Measurements from ENCODE around the gene SERPINH1. TPM values are rescaled to one million over a fixed set of nuclear protein-coding genes. Genes with fewer than 3 reads are reported as not detected.

Gene SERPINH1
- polyA plus RNA-seq (ENCODE audit: insufficient read length in 4 of 4), result 100 to 1,000 TPM; 318 to 406 (median 346) TPM

DNA sequence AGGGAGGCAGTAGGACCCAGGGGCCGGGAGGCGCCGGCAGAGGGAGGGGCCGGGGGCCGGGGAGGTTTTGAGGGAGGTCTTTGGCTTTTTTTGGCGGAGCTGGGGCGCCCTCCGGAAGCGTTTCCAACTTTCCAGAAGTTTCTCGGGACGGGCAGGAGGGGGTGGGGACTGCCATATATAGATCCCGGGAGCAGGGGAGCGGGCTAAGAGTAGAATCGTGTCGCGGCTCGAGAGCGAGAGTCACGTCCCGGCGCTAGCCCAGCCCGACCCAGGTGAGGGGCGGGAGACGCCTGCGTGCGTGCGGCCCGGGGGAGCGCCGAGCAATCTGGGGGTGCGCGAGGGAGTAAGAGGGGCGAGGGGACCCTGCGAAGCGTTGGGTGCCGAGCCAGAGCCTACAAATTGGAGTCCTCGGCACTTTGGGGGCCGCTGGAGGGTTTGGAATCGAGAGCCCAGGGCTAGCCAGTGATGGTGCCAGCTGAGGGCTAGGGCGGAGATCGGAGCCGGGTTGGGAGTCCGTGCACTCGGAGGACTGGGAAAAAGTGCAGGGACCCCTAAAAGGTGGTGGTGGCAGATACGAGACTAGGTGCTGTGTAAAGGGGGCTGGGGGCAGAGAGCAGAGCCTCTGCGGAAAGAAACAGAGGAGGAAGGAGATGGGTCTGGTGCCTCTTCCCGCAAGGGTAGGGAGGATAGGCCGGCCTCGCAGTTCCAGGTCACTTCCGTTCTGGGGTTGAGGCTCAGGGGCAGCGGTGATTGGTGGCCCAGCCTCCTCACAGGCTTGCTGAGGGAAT is at the start of gene SERPINH1:
Gene SERPINH1 (plus strand): TSS at position 206 of the 788 bp plus-strand sequence. CDS start 4,097 bp downstream, outside the sequence.
- DNase-seq (ENCODE audit: low read depth in 4 of 4, low spot score in 3 of 4), result peak in 2 of 4 donors; percentile 77 to 83

DNA sequence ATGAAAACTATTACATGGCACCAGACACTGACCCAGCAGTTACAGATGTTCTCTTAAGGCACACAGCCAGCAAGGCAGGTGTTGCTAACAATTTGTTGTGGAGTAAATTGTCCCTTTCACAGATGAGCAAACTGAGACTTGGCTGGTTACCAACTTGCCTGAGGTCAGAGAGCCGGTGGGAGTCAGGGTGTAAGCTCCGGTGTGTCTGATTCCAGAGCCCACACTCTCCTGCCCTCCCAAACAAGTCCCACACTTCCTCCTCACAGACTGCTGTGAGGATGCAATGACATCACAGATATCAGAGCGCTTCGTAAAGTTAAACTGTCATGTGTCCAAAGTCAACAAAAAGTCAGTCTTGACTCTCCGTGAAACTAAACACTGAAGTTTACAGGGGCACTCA is 48.8 kb upstream of the SERPINH1 start:
- no peak for DNase-seq (ENCODE audit: low read depth in 4 of 4, low spot score in 3 of 4)

DNA sequence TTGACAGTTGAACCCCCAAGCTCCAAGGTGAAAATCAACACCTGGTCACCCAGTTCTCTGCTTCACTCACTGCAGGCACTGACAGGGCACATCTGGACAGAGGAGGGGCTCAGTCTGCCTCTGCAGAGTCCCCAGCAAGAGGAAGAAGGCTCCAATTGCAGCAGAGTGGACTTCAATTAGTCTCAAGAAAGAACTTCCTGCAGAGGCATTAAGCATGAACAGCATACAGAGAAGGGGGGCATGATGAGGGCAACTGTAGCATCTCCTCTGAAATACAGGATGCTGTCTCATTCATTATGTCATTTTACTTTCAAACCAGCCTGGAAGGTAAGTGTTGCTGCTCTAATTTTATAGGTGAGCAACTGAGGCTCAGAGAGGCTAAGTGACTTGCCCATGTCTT is 47.5 kb upstream of the SERPINH1 start:
- no peak for DNase-seq (ENCODE audit: low read depth in 4 of 4, low spot score in 3 of 4)

DNA sequence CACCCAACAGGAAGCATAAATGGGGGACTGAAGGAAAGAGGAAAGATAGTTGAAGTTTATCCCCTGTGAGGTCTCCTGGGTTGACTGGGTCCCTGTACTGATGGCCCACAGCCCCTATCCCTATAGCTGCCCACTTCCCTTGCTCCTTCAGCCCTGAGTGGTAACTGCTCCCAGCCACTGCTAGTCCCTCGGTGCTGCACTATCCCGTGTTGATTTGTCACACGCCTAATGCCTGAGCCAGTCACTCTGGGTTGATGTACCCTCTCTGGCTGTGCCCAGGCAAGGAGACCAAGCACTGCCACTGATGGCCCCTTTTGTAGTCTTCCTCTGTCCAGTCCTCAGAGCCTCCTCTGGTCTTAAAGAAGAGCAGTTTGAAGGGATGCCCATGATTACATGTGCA is 45.9 kb upstream of the SERPINH1 start:
- no peak for DNase-seq (ENCODE audit: low read depth in 4 of 4, low spot score in 3 of 4)

DNA sequence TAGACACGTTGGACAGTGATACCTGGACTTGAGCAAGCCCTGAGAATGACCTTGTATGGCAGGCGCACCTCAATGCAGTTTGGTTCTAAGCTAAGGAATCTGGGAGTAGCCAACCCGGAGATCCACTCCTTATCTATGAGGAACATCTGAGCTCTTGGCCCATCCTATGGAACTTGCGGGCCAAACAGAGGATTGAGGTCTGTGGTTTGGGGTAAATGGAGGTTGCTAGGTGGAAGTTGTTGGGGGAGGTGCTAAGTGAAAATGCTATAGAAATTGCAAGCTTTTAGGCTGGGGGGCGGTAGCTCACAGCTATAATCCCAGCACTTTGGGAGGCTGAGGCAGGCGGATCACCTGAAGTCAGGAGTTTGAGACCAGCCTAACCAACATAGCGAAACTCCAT is 45.2 kb upstream of the SERPINH1 start:
- no peak for DNase-seq (ENCODE audit: low read depth in 4 of 4, low spot score in 3 of 4)

DNA sequence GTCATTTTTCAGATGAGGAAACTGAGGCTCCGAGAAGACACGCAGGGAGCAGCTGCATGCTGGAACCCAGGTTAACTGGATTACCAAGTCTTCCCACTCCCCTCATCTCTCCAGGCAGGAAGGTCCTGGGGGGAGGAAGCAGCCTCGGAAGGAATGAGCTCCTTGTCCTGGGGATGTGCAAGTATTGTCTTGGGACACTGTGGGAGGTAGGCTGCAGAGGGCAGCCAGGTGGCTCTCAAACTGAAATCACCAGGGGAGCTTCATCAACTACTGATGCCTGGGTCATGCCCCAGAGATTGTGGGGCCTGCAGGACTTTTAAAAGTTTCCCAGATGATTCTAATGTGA is 43.9 kb upstream of the SERPINH1 start:
- no peak for DNase-seq (ENCODE audit: low read depth in 4 of 4, low spot score in 3 of 4)

DNA sequence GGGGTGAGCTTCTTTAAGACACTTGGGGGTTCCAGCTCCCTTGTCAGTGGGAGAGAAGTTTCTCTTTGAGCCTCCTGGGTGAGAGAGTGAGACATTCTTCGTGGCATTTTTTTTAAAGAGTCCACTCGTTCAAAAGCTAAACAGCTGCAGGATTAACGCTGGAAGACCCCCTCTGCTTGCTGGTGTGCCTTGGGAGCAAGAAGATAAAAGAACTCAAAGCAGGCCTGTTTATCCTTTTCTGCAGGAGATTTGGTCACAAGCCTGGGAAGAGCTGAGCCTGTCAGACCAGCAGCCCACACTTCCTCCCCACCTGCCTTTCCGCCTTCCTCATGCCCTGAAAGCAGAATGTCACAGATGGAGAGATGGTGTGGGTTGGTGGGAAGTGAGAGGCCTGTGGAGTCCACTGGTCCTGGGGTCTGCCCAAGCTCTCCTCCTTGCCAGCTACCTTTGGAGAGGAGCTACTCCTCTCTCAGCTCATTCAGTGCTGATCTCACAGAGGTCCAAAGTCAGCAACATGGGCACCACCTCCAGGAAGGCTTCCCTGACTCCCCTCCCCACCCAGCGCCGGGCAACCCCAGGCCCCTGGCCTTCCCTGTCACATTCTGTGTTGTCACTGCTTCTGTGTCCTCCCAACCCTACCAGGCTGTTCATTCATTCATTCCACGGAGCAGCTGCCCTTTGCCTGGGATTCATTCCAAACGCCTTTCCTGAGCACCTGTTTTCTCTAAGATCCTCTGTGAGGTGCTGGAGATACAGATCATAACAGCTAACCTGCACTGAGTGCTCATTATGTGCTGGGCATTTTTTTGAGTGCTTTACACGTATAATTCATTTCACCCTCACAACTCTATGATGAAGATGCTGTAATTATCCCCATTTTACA is 43.0 kb upstream of the SERPINH1 start:
- DNase-seq (ENCODE audit: low read depth in 4 of 4, low spot score in 3 of 4), result no peak

DNA sequence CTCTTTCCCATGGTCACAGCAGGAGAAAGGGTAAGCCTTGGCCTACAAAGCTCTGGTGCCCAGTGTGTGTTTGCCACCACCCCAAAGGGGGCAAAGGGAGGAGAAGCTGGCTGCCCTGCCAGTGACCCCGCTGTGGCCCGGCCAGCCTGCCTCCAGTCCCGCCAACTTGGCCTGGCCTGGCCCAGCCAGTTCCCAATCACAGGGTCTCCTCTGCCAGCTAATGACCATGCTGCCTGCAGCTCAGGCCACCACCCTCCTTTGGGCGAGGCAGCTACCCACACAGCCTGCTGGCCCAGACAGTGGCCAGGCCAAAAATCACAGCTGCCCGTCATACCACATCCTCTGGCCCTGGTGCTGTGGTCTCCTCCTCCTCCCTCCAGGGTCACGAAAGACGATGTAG is 41.4 kb upstream of the SERPINH1 start:
- DNase-seq (ENCODE audit: low read depth in 4 of 4, low spot score in 3 of 4), result no peak

DNA sequence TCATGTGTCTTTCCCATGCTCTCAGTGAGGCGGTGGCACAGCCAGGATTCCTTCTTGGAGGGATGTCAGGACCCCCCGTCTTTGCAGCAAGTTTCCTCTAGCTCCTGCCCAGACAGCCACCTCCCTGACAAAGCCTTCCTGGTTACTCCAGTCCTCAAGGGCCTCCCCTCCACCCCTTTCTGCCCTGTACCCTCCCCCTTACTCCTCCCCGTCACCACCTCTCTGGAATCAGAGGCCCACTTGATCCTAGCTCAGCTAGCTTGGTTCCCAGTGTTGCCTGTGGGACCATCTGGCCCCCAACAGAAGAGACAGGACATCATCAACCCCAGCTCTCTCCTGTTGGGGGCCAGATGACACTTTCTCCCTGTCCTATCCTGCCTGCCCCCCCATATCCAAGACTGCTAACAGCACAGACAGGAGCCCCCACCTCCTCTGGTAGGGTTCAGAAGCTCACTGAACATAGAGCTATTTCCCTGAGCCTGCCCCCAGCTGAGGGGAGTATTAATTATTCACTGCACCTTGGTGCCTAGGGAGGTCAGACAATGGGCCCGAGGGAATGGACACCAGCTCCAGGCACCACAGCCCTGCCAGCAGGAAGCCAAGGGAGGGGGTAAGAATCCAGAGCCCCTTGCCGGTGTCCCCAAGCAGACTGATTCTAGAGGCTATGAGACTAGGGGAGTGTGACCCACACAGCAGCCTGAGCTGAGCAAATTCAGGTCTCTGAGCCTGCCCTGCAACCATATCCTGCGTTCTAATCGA is 39.6 kb upstream of the SERPINH1 start:
- no peak for DNase-seq (ENCODE audit: low read depth in 4 of 4, low spot score in 3 of 4)

DNA sequence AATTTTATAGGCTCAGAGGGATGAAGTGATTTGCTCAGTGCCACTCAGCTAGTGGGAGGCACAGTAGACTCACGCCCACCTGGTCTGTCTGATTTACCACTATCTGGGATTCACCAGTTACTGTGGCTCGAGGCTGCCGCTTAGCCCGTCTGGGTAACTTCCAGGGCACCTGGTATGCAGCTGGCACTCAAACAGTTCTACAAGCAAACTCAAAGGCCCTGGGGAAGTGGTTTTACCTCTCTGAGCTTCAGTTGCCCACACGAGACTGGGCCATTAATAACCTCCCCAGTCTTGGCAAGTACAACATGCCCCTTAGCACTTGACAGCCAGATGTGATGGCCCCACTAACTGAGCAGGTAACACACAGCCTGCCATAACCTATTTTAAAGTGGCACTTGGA is 38.9 kb upstream of the SERPINH1 start:
- no peak for DNase-seq (ENCODE audit: low read depth in 4 of 4, low spot score in 3 of 4)

DNA sequence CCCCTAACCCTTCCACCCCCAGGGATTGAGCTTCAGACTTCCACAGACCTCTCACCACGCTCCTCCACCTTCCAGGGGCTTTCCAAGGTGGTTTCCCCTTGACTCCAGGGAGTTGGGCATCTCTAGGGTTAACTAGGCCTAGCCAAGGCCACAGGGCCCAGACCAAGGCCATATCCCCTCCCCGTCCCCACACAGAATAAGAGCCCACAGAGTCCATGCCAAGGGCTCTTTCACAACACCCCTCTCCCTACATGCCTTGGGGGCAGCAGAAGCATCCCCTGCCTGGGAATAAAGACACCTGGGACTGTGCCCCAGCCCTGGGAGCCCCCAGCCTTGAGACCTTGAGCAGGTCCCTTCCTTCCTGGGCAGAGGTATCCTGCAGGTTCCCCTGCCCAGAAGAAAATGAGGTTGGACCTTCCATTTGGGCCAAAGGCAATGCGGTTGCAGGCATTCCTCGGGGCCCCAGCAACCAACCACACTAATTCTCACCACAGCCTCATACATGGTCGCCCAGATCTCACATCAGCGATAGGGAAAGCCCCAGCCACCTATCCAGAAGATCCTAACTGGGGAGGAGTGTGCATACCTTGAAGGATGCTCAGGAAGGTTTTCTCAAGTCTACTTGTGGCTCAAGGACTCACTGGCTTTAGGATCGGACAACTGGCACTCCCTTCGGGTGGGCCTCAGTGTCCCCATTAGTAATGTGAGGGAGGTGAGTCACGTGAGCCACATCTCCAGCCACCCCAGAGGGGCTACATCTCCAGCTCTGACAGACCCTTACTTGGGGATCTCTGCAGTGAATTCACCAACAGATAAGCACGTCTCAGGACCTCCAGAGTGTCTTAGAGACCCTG is 38.0 kb upstream of the SERPINH1 start:
- no peak for DNase-seq (ENCODE audit: low read depth in 4 of 4, low spot score in 3 of 4)

DNA sequence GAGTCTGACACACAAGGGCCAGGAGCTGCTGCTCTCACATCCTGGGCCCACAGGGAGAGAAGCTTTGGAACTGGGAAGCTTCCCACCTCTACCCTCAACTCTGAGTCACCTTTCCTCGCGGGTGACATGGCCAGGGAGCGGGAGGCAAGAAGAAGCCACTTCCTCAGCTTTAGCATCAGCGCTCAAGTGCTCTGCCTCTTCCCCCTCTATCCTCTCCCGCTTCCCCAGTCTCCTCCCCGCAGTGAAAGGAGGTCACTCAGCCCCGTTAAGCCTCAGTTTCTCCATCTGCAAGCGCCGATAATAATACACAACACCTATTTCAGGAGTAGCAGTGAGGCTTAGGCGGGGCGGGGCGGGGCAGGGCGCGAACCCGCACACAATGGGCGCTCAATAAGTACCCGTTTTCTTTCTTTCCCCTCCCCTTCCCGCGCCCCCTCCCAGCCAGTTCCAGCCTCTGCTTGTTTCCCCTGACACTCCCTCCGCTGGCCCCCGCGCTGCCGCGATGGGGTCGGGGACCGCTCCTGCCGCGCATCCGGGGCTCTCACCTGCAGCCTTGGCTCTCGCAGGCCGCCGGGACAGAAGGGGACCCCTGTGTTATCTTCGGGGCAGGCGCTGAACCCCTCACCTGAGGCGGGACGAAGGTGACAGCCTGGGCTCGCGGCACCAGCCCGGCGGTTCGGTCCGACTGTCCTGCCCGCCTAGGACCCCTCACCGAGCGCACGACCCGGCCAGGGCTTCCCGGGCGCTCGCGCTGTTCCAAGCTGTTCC is 37.2 kb upstream of the SERPINH1 start:
- DNase-seq (ENCODE audit: low read depth in 4 of 4, low spot score in 3 of 4), result no peak

DNA sequence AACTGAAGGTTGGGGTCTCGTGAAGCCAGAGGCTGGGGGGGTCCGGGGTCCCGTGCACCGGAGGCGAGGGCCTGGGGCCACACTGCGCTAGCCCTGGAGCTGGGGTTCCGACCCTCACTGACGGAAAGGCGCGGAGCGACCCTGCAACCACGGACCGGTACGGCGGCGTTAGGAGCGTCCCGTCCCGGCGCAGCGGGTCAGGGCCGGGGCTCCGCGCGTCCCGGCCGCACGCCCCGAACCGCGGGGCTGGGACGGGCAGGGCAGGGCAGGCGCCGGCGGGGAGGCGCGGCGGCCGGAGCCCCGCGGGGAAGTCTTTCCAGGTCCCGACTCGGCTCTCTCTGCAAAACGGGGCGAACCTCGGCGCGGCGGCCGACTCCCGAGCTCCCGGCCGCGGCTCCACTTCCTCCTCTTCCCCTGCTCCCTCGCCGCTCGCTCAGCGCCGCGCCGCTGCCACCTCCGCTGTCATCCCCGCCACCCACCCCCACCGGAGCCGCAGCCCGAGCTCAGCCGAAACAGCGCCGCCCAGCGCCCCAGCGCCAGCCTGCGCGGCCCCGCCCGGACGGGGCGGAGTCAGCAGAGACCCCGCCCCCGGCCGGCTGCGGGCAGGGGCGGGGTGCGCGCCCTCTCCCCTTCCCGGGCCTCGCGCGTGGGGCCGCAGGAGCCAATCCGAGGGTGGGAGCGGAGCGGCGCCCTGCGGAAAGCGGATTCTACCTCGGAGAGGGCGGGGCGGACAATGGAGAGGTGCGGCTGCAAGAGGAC is 36.4 kb upstream of the SERPINH1 start, which contains the start of gene GDPD5:
Gene GDPD5 (minus strand): TSS at position 509 of the 759 bp plus-strand sequence. CDS start 48,206 bp downstream, outside the sequence.
- DNase-seq (ENCODE audit: low read depth in 4 of 4, low spot score in 3 of 4), result peak; percentile 68 to 83 (median 73)

DNA sequence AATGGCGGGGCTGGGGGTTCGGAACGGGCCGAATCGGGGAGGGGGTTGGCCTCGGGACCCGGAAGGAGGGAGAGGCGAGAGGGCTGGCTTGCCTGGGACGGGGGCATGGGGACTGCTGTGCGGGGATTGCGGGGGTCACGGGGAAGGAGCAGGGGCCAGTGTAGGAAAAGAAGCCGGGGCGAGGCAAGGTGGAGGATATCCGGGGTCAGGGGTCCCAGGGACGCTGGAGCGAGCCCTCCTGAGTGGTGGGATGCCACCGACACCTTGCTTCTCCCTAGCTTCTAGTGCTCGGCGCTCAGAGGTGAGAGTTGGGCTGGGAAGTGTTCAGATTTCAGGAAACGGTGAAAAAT is 35.9 kb upstream of the SERPINH1 start:
- no peak for DNase-seq (ENCODE audit: low read depth in 4 of 4, low spot score in 3 of 4)

DNA sequence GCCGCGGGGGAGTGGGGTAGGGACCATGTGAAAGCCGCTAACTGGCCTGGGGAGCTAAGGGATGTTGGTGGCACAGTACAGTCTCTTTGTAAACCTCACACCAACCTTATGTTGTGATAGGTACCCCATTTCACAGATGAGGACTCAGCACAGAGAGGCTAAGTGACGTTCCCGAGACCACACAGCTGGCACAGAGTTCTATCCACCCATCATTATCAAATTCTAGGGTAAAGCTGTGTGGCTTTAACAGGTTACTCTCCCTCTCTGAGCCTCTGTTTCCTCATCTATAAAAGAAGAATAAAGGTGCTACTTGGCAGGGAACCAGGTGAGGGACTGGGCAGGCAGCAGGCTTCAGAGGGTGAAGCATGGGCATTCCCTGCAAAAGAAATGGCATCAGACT is 34.9 kb upstream of the SERPINH1 start:
- DNase-seq (ENCODE audit: low read depth in 4 of 4, low spot score in 3 of 4), result no peak

DNA sequence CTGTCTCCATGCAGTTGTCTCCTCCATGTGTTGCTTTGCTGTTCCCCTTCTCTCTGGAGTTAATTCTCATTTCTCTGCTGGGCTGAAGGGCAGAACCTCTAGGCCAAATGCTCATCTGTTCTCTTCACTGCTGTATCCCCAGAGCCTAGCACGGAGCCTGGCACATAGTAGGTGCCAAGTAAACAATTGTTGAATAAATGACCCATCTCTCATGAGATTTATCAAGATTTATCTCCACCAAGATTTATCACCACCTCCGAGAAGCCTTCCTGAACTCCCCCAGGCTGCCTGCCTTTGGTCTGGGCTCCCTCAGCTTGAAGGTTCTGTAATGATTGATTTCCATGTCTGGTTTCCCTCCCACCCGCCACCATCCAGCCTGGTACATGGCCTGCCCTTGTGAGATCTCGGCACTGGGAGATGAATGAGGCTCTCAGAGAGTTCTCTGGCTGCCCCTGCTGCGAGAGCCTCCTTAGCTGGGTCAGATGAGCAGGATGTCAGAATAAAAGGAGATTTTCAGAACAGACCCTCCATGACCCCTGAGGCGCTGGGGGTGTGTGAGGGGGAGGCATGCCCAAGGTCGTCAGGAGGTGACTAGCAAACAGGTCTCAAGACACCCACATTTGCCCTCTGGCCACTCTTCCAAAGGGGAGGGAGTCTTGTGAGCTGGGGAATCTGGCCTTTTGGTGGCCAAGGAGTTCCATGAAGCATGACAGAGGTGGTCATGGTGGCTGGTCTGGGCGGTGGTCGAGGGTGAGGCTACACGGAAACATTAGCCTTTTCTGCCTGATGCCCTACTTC is 33.9 kb upstream of the SERPINH1 start:
- DNase-seq (ENCODE audit: low read depth in 4 of 4, low spot score in 3 of 4), result no peak

DNA sequence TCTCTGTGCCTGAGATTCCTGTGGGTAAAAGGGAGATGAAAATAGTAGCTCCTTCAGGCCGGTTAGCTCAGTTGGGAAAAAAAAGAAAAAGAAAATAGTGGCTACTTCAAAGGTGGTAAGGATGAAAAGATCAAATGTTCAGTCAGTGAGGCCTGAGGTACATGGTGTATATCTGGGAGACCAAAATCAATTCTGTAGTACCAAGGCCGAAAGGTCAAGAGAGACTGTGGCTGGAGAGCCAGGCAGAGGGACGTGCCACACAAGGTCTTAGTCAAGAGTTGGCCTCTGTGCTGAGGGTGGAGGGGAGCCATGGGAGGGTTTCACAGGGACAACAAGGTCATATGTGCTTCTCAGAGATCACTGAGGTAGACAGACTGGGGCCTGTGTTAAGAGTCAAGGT is 31.5 kb upstream of the SERPINH1 start:
- no peak for DNase-seq (ENCODE audit: low read depth in 4 of 4, low spot score in 3 of 4)

DNA sequence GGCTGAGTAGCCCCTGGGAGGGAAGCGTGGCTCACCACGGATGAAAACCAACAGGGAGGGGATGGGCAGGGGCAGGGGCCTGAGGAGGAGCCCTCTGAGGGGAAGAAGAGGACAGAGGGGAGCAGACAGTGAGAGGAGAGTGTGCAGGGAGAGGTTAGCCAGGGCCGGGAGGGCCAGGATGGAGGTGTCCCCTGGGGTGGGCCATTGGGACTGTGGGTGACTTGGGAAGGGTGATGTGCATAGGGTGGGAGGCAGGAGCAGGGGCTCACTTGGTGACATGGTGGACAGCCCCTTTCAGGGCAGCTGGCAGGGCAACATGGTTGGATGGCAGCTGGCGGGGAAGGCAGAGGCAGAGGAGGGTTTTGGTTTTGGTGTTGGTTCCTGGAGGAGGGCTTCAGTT is 30.7 kb upstream of the SERPINH1 start:
- DNase-seq (ENCODE audit: low read depth in 4 of 4, low spot score in 3 of 4), result no peak

Data from right renal pelvis (tissue), 4 donors.